Stomach (tissue), 4 donors: Measurements from ENCODE around the gene TRIM27.

Source experiments
- POLR2A ChIP-seq, 4 donors: fragments of 450-650 bp; IDR thresholded peaks; one replicate each; pipeline ENCODE4 v1.6.1; 2016; ENCODE audit warnings: antibody characterized with exemption in 4 of 4, control low read depth in 2 of 4, mild to moderate bottlenecking in 1 of 4, moderate library complexity in 1 of 4
- POLR2AphosphoS5 ChIP-seq, 3 donors: sonication (generic); formaldehyde crosslinking; IDR thresholded peaks; one replicate each; pipeline ENCODE4 v1.6.1; 2016; ENCODE audit warnings: antibody characterized with exemption in 3 of 3

GRCh38 chr6:28947067-28947765 lies 23.4 kb upstream of the TRIM27 start:
- no peak for TF ChIP-seq POLR2A (IDR thresholded peaks at IDR 0.05)
- TF ChIP-seq POLR2AphosphoS5 (IDR thresholded peaks at IDR 0.05) = no peak
